ENCODE data around the gene KCTD2.
"Not testable (repeated sequence)": the region's sequence is repeated elsewhere in the genome, so short reads cannot be mapped to it uniquely, and the experiment has no call there.

Gene KCTD2

DNA sequence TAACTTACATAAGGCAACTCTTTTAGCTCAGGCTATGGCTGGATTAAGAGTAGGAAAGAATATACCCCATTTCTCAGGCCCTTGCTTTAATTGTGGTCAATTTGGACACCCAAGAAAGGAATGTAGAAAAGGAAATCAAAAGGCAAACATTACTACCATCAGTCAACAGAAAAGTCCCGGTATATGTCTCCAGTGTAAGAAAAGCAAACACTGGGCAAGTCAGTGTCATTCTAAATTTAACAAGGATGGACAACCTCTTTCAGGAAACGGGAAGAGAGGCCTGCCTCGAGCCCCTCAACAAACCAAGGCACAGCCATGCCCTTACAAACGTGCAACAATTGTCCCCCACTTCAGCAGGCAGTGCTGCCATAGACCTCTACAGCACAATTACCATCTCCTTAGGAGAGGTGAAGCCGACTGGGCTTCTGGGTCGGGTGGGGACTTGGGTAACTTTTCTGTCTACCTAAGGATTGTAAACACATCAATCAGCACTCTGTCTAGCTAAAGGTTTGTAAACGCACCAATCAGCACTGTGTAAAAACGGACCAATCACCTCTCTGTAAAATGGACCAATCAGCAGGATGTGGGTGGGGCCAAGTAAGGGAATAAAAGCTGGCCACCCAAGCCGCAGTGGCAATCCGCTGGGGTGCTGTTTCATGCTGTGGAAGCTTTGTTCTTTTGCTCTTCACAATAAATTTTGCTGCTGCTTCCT lies 22.2 kb upstream of the KCTD2 start:
- no peak for TF ChIP-seq POLR2A (IDR thresholded peaks at IDR 0.05; ENCODE audit: extremely low read depth, insufficient read length)
- TF ChIP-seq, protein P1, sequence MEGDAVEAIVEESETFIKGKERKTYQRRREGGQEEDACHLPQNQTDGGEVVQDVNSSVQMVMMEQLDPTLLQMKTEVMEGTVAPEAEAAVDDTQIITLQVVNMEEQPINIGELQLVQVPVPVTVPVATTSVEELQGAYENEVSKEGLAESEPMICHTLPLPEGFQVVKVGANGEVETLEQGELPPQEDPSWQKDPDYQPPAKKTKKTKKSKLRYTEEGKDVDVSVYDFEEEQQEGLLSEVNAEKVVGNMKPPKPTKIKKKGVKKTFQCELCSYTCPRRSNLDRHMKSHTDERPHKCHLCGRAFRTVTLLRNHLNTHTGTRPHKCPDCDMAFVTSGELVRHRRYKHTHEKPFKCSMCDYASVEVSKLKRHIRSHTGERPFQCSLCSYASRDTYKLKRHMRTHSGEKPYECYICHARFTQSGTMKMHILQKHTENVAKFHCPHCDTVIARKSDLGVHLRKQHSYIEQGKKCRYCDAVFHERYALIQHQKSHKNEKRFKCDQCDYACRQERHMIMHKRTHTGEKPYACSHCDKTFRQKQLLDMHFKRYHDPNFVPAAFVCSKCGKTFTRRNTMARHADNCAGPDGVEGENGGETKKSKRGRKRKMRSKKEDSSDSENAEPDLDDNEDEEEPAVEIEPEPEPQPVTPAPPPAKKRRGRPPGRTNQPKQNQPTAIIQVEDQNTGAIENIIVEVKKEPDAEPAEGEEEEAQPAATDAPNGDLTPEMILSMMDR (IDR thresholded peaks at IDR 0.05; ENCODE audit: low read depth, low read length), result no peak
- TF ChIP-seq MYC (IDR thresholded peaks at IDR 0.05; ENCODE audit: low read depth, low read length), result no peak
- TF ChIP-seq, protein P2, sequence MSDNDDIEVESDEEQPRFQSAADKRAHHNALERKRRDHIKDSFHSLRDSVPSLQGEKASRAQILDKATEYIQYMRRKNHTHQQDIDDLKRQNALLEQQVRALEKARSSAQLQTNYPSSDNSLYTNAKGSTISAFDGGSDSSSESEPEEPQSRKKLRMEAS (IDR thresholded peaks at IDR 0.05; ENCODE audit: low read depth, low read length), result no peak
- no peak for DNase-seq (ENCODE audit: low read depth)
- H3K4me3 ChIP-seq (ENCODE audit: low read depth, low read length), result no peak overlapping the region

DNA sequence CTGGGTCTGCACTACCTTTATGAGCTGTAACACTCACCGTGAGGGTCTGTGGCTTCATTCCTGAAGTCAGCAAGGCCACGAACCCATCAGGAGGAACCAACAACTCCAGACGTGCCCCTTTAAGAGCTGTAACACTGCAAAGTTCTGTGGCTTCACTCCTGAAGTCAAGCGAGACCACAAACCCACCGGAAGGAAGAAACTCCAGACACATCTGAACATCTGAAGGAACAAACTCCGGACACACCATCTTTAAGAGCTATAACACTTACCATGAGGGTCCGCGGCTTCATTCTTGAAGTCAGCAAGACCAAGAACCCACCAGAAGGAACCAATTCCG lies 21.7 kb upstream of the KCTD2 start:
- not testable (repeated sequence) for H3K4me3 ChIP-seq (ENCODE audit: low read depth, low read length); DNase-seq (ENCODE audit: low read depth)

DNA sequence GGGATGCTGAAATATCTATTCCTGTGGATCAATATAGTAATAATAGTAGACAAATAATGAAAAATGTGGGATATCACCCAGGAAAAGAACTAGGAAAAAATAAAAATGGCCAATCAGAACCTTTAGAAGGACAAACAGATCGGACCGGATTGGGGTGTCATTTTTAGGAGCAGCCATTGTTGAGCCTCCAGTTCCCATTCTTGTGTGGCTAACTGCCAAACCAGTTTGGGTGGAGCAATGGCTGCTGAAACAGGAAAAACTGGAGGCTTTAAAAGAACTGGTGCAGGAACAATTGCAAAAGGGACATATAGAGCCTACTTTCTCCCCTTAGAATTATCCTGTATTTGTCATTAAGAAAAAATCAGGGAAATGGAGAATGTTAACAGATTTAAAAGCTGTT lies 20.4 kb upstream of the KCTD2 start:
- not testable (repeated sequence) for H3K4me3 ChIP-seq (ENCODE audit: low read depth, low read length); DNase-seq (ENCODE audit: low read depth)

DNA sequence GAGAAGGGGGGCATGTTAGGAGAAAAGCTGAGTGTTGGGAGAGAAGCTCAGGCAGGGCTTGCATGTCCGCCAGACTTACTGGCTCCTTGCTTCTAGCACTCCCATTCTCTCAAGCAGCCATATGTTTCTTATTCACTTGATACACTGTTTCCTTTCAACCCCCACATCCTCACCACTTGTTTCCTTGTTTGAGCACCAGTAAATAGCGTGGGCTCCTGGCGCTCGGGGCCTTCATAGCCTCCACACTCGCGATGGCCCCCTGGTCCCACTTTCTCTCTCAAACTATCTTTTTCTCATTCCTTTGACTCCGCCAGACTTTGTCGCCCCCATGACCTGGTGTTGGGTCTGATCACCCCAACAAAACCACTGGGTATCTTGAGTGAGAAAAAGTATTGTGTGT lies 16.9 kb upstream of the KCTD2 start:
- DNase-seq (ENCODE audit: low read depth), result no peak
- TF ChIP-seq, protein P1 (IDR thresholded peaks at IDR 0.05; ENCODE audit: low read depth, low read length), result no peak
- TF ChIP-seq MYC (IDR thresholded peaks at IDR 0.05; ENCODE audit: low read depth, low read length) (no peak), POLR2A (IDR thresholded peaks at IDR 0.05; ENCODE audit: extremely low read depth, insufficient read length) (no peak)
- TF ChIP-seq, protein P2 (IDR thresholded peaks at IDR 0.05; ENCODE audit: low read depth, low read length), result no peak
- H3K4me3 ChIP-seq (ENCODE audit: low read depth, low read length), result no peak overlapping the region

DNA sequence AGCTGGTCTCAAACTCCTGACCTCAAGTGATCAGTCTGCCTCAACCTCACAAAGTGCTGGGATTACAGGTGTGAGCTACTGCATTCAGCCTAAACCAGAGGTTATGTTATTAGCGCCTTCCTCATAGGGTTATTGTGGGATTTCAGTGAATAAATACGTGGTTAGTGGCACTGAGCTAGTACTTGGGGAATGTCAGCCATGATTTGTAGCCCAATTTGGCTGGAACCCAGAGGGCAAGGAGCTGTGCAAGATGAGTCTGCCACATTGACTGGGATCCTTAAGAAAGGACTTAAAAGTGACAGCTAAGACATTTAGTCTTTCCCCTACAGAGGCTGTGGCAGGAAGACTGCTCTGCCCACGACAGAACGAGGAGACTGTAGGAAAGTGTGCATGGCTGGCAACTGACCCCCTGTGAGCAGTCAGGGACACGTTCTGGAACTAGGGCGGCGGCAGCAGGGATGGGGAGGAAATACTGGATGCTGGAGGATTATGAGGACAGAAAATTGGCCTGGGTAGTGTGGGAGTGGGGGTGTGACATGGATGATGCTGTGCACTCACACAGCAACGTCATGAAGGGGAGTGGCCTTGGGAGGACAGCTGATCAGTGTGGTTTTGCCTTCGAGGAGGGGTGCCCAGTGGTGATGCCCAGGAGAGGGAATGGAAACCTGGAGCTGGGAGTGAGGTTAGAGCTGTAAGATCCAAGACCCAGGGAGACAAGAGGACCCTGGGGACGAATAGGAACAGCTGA lies 14.9 kb upstream of the KCTD2 start:
- H3K4me3 ChIP-seq (ENCODE audit: low read depth, low read length), result no peak overlapping the region
- peak; percentile 32 for DNase-seq (ENCODE audit: low read depth)
- TF ChIP-seq, protein P1 (IDR thresholded peaks at IDR 0.05; ENCODE audit: low read depth, low read length), result no peak
- no peak for TF ChIP-seq POLR2A (IDR thresholded peaks at IDR 0.05; ENCODE audit: extremely low read depth, insufficient read length)
- TF ChIP-seq MYC (IDR thresholded peaks at IDR 0.05; ENCODE audit: low read depth, low read length), result no peak
- TF ChIP-seq, protein P2 (IDR thresholded peaks at IDR 0.05; ENCODE audit: low read depth, low read length), result no peak

DNA sequence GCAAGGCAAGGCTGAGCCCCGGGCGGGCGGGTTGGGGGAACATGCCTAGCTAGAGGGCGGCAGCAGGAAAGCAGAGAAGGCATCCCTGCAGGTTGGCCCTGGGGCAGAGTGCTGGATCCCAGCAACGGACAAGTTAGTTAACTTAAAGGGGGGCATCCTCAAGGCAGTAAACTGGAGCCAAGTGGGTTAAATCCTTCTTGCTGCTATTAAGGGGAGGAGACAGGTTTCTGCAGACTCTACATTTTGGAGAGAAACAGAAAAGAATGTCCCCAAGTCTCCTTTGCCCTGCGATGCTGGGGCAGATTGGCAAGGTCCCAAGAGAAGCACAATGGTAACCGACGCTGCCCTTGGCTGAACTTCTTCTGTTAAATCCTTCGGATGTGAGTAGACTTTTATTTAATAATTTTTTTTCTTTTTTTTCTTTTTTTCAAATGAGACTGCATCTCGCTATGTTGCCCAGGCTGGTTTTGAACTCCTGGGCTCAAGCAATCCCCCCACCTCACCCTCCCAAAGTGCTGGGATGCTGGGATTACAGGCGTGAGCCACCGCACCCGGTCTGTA lies 14.2 kb upstream of the KCTD2 start:
- DNase-seq (ENCODE audit: low read depth), result no peak
- TF ChIP-seq, protein P2 (IDR thresholded peaks at IDR 0.05; ENCODE audit: low read depth, low read length), result no peak
- TF ChIP-seq, protein P1 (IDR thresholded peaks at IDR 0.05; ENCODE audit: low read depth, low read length), result no peak
- no peak for TF ChIP-seq MYC (IDR thresholded peaks at IDR 0.05; ENCODE audit: low read depth, low read length)
- H3K4me3 ChIP-seq (ENCODE audit: low read depth, low read length), result peak overlapping the region; percentile 89

All from NB4 (cell line).